ENCODE measurements around the gene KCNJ10. TPM values are rescaled to one million over a fixed set of nuclear protein-coding genes. Genes with fewer than 3 reads are reported as not detected.
"Not testable (repeated sequence)": the region's sequence is repeated elsewhere in the genome, so short reads cannot be mapped to it uniquely, and the experiment has no call there.

Gene KCNJ10
- total RNA-seq, 1 donor from 2014 or later: not detected

- Mint-ChIP-seq H3K4me3 (no peak overlapping the region), H3K36me3 (ENCODE audit: low read depth) (no peaks in the 10 kb centered on the region), H3K27ac (no peak overlapping the region), H3K27me3 (ENCODE audit: insufficient read depth) (peaks cover 31% of the 10 kb centered on the region), H3K4me1 (ENCODE audit: low read depth) (no peaks in the 10 kb centered on the region), H3K9me3 (no peaks in the 10 kb centered on the region)
- intact Hi-C loops (cut with micrococcal nuclease): no loop called here
- no peak for DNase-seq (ENCODE audit: low spot score)
Measured at GRCh38 chr1:160056648-160057169, 13.3 kb downstream of the KCNJ10 start.

DNA sequence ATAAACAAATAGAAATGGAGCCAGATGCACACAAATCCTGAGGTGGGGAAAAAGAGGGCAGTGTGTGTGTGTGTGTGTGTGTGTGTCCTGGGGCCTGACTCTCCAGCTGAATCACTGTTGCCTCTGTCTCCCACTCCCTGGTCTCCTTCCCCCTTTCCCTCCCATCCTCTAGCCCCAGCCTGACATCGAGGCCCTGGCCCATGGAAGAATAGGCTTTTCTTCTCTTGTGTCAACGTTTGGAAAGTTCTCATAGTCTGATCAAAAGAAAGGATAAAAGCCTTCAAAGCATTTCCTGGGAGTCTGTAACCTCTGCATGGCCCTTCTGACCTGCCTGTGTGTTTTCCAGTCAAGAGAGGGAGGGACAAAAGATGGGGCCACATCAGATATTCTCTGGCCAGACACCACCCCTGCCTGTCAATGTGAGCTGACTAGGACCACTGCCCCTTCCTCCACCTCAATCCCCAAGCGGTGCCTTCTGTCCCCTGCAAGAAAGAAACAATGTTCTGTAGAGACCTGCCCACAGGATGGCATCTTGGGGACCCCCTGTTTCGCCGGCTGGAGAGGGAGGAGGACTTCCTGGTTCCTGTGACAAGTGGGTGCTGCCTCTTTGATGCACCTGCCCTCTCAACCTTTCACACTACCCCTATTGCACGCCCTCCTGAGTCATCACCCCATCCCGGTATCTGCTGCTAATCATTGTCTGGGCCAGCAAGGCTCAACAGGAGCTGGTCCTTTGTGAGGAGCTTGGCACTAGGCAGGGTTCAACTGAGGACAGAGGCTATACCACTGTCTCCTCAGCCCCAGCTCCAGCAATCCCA is 16.2 kb downstream of the KCNJ10 start:
- no peaks in the 10 kb centered on the region for H3K36me3 Mint-ChIP-seq (ENCODE audit: low read depth)
- H3K4me1 Mint-ChIP-seq (ENCODE audit: low read depth): no peaks in the 10 kb centered on the region
- no peak overlapping the region for H3K27ac Mint-ChIP-seq
- H3K4me3 Mint-ChIP-seq: no peak overlapping the region
- no peaks in the 10 kb centered on the region for H3K9me3 Mint-ChIP-seq
- peaks cover 20% of the 10 kb centered on the region for H3K27me3 Mint-ChIP-seq (ENCODE audit: insufficient read depth)
- no peak for DNase-seq (ENCODE audit: low spot score)
- intact Hi-C loops (cut with micrococcal nuclease): no loop called here

DNA sequence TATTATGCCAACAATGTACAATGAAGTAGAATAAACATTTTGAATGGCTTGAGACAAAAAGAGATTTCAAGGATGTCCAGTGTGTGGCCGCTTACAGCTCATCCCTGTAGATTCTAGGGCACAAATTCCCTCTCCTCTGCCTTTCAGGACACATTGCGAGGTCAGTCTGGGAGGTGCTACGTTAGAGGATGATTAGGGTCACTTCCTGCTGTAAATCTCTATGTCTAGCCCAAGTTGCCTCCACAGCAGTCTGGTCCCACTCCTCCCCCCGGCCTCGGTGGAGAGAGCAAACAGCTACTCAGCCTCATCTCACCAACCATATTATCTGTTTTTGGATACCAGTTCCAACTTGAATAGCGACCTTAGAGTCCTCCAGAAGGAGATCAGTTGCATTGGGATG is 17.0 kb downstream of the KCNJ10 start:
- no peak for DNase-seq (ENCODE audit: low spot score)
- Mint-ChIP-seq H3K4me3 (no peak overlapping the region), H3K36me3 (ENCODE audit: low read depth) (no peaks in the 10 kb centered on the region), H3K4me1 (ENCODE audit: low read depth) (peaks cover 1% of the 10 kb centered on the region), H3K9me3 (no peaks in the 10 kb centered on the region), H3K27me3 (ENCODE audit: insufficient read depth) (peaks cover 20% of the 10 kb centered on the region), H3K27ac (no peak overlapping the region)
- intact Hi-C loops (cut with micrococcal nuclease): no loop called here

DNA sequence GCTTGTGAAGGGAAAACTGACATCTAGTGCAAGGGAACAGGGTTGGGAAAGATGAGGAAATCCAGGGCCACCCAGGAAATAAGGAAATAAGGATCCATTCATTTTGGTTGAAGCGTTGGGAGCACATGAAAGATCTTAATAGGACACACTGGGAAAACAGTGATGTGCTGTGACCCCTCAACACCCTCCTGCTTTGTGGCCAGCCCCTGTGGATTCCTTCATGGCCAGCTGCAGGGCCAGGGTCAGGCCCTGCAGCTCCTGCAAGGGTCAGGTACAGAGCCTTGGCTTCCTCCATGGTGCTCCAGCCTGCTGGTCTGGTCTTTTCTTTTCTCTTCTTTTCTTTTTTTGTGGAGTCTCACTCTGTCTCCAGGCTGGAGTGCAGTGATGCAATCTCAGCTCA is 19.3 kb downstream of the KCNJ10 start:
- Mint-ChIP-seq H3K4me3 (no peak overlapping the region), H3K9me3 (no peaks in the 10 kb centered on the region), H3K4me1 (ENCODE audit: low read depth) (peaks cover 16% of the 10 kb centered on the region), H3K27ac (no peak overlapping the region), H3K36me3 (ENCODE audit: low read depth) (no peaks in the 10 kb centered on the region), H3K27me3 (ENCODE audit: insufficient read depth) (peaks cover 17% of the 10 kb centered on the region)
- intact Hi-C loops (cut with micrococcal nuclease): no loop called here
- DNase-seq (ENCODE audit: low spot score): no peak

DNA sequence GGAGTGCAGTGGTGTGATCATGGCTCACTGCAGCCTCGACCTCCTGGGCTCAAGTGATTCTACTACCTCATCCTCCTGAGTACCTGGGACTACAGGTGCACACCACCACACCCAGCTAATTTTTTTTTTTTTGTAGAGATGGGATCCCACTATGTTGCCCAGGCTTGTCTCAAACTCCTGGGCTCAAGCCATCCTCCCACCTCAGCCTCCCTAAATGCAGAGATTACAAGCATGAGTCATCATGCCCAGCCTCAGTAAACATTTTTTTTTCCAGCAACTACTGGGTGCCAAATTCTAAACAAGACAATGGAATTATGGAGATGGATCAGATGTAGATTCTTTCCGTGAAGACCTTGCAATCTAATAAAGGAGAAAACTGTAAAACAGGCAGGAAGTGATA is 19.8 kb downstream of the KCNJ10 start:
- not testable (repeated sequence) for DNase-seq (ENCODE audit: low spot score)

DNA sequence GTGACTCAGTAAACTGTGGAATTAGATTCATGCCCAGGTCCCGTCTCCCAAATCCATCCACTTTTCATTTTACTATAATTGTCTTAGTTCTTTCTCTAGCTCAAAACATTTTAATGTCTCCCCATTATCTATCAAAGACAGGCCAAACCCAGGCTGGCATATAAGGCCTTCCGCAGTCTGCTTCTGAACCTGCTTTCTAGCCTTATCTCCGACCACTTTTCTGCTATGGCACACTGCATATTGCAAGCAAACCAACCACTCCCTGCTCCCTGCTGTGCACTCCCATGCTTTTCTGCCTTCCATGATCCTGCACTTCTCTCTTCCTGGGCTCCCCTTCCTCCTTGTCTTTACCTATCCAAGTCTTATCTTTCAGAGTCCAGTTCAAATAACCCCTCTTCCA is 20.9 kb downstream of the KCNJ10 start:
- H3K4me1 Mint-ChIP-seq (ENCODE audit: low read depth): peaks cover 16% of the 10 kb centered on the region
- H3K36me3 Mint-ChIP-seq (ENCODE audit: low read depth): no peaks in the 10 kb centered on the region
- H3K27me3 Mint-ChIP-seq (ENCODE audit: insufficient read depth): peaks cover 24% of the 10 kb centered on the region
- no peaks in the 10 kb centered on the region for H3K9me3 Mint-ChIP-seq
- H3K27ac Mint-ChIP-seq: no peak overlapping the region
- intact Hi-C loops (cut with micrococcal nuclease): no loop called here
- no peak for DNase-seq (ENCODE audit: low spot score)
- no peak overlapping the region for H3K4me3 Mint-ChIP-seq

More for the DNA sequence above, 19.8 kb downstream of the KCNJ10 start:
- H3K9me3 Mint-ChIP-seq; intact Hi-C loops (cut with micrococcal nuclease); H3K4me3 Mint-ChIP-seq; H3K27ac Mint-ChIP-seq; H3K36me3 Mint-ChIP-seq (ENCODE audit: low read depth): not testable (repeated sequence)
- Mint-ChIP-seq H3K4me1 (ENCODE audit: low read depth) (peaks cover 16% of the 10 kb centered on the region), H3K27me3 (ENCODE audit: insufficient read depth) (peaks cover 22% of the 10 kb centered on the region)

GRCh38 chr1:160048335-160048734 is 21.6 kb downstream of the KCNJ10 start:
- Mint-ChIP-seq H3K27ac (no peak overlapping the region), H3K36me3 (ENCODE audit: low read depth) (no peaks in the 10 kb centered on the region), H3K4me3 (no peak overlapping the region), H3K27me3 (ENCODE audit: insufficient read depth) (peaks cover 21% of the 10 kb centered on the region), H3K9me3 (no peaks in the 10 kb centered on the region), H3K4me1 (ENCODE audit: low read depth) (peaks cover 16% of the 10 kb centered on the region)
- no peak for DNase-seq (ENCODE audit: low spot score)
- intact Hi-C loops (cut with micrococcal nuclease): no loop called here

GRCh38 chr1:160047111-160047991 is 22.6 kb downstream of the KCNJ10 start:
- Mint-ChIP-seq H3K27me3 (ENCODE audit: insufficient read depth) (peaks cover 18% of the 10 kb centered on the region), H3K4me1 (ENCODE audit: low read depth) (peaks cover 16% of the 10 kb centered on the region), H3K9me3 (no peaks in the 10 kb centered on the region), H3K36me3 (ENCODE audit: low read depth) (no peaks in the 10 kb centered on the region), H3K27ac (peak overlapping the region; percentile 6), H3K4me3 (peak overlapping the region; percentile 55)
- intact Hi-C loops (cut with micrococcal nuclease): loop anchor here (2.0 kb wide), 1 partner anchor 15 kb away; no protein-coding TSS in a partner anchor
- no peak for DNase-seq (ENCODE audit: low spot score)

GRCh38 chr1:160046494-160047110 is 23.4 kb downstream of the KCNJ10 start:
- H3K4me3 Mint-ChIP-seq: peak overlapping the region; percentile 55
- intact Hi-C loops (cut with micrococcal nuclease): loop anchor here (1.0 to 2.0 kb wide), 3 partner anchors 14 to 38 kb away; no protein-coding TSS in a partner anchor
- peaks cover 16% of the 10 kb centered on the region for H3K27me3 Mint-ChIP-seq (ENCODE audit: insufficient read depth)
- H3K36me3 Mint-ChIP-seq (ENCODE audit: low read depth): no peaks in the 10 kb centered on the region
- no peak overlapping the region for H3K27ac Mint-ChIP-seq
- no peaks in the 10 kb centered on the region for H3K9me3 Mint-ChIP-seq
- H3K4me1 Mint-ChIP-seq (ENCODE audit: low read depth): peaks cover 16% of the 10 kb centered on the region
- DNase-seq (ENCODE audit: low spot score): peak; percentile 22

GRCh38 chr1:160045653-160046052 is 24.3 kb downstream of the KCNJ10 start:
- Mint-ChIP-seq H3K27ac (no peak overlapping the region), H3K27me3 (ENCODE audit: insufficient read depth) (peaks cover 15% of the 10 kb centered on the region), H3K4me3 (no peak overlapping the region), H3K9me3 (no peaks in the 10 kb centered on the region), H3K4me1 (ENCODE audit: low read depth) (peaks cover 16% of the 10 kb centered on the region), H3K36me3 (ENCODE audit: low read depth) (no peaks in the 10 kb centered on the region)
- intact Hi-C loops (cut with micrococcal nuclease): loop anchor here (1.0 to 2.0 kb wide), 3 partner anchors 13 to 39 kb away; no protein-coding TSS in a partner anchor
- DNase-seq (ENCODE audit: low spot score): no peak

GRCh38 chr1:160043543-160043942 is 26.4 kb downstream of the KCNJ10 start:
- Mint-ChIP-seq H3K9me3 (no peaks in the 10 kb centered on the region), H3K27me3 (ENCODE audit: insufficient read depth) (peaks cover 15% of the 10 kb centered on the region), H3K4me1 (ENCODE audit: low read depth) (peaks cover 16% of the 10 kb centered on the region), H3K27ac (no peak overlapping the region), H3K4me3 (no peak overlapping the region), H3K36me3 (ENCODE audit: low read depth) (no peaks in the 10 kb centered on the region)
- DNase-seq (ENCODE audit: low spot score): no peak
- intact Hi-C loops (cut with micrococcal nuclease): no loop called here

- no peaks in the 10 kb centered on the region for H3K36me3 Mint-ChIP-seq (ENCODE audit: low read depth)
Measured at GRCh38 chr1:160040476-160040875, 29.5 kb downstream of the KCNJ10 start.

More at GRCh38 chr1:160040476-160040875, 29.5 kb downstream of the KCNJ10 start:
- Mint-ChIP-seq H3K4me3 (no peak overlapping the region), H3K27me3 (ENCODE audit: insufficient read depth) (peaks cover 21% of the 10 kb centered on the region), H3K27ac (no peak overlapping the region), H3K9me3 (no peaks in the 10 kb centered on the region), H3K4me1 (ENCODE audit: low read depth) (no peaks in the 10 kb centered on the region)
- DNase-seq (ENCODE audit: low spot score): no peak
- intact Hi-C loops (cut with micrococcal nuclease): no loop called here

Measured in activated T-helper 1 cell treated with anti-CD3 and anti-CD28 coated beads, Interleukin-12 subunit alpha, Interleukin-12 subunit beta, Interleukin-2, Interleukin-4 antibody, amounts not matched to agents 30 ng/mL and 10 ng/mL and 1 ng/mL, durations not matched to agents 14 hours and 24 hours and 36 hours (primary cell).